ENCODE results near the gene DOCK3.

DNA sequence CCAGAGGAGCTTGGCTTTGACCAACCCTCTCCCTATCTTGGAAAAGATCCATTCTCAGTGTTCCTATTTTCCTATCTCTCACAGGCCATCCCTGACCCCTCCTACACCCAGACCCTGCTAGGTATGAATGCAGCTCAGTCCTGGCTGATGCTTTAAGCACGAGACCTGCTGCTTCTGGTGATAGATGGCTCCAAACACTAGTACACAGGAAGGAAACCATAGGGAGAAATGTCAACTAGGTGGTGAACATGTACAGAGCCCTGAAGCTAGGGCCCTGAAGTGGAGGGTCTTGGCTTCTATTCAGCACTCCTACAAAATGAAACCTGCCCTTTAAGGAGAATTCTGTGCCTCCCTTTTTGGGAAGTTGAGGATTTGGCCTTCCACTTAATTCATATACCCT, 662.9 kb downstream of the DOCK3 start:
- TF ChIP-seq POLR2A (IDR thresholded peaks at IDR 0.05; ENCODE audit: low read depth, low read length) (no peak), POLR2AphosphoS5 (IDR thresholded peaks at IDR 0.05; ENCODE audit: low read depth, low read length) (no peak), TAF1 (IDR thresholded peaks at IDR 0.05; ENCODE audit: borderline replicate concordance, low read depth, low read length) (no peak)
